Measurements from ENCODE around the gene CASP2. TPM values are rescaled to one million over a fixed set of nuclear protein-coding genes. Genes with fewer than 3 reads are reported as not detected.

Gene CASP2
- total RNA-seq, 1 donor from 2014 or later = 110 TPM

DNA sequence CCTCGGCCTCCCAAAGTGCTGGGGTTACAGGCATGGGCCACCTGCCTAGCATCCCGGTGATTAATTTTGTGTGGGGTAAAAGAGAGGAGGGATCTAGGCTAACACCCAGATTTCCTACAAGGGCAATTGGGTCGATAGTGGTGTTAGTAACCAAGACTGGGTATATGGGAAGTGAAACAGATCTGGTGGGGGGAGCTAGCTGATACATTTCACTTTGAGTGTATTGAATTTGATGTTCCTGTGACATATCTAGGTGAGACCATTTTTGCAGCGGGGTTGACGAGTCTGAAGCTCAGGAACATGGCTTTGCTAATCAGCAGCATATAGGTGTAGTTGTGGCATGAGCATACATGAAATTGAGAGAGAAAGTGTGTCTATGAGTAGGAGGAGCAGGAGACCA lies 39.8 kb downstream of the CASP2 start:
- H3K36me3 Mint-ChIP-seq (ENCODE audit: low read depth) = no peaks in the 10 kb centered on the region
- no peaks in the 10 kb centered on the region for H3K9me3 Mint-ChIP-seq
- peaks cover 16% of the 10 kb centered on the region for H3K27me3 Mint-ChIP-seq (ENCODE audit: insufficient read depth)
- H3K27ac Mint-ChIP-seq = no peak overlapping the region
- peaks cover 12% of the 10 kb centered on the region for H3K4me1 Mint-ChIP-seq (ENCODE audit: low read depth)
- intact Hi-C loops (cut with micrococcal nuclease) = no loop called here
- no peak overlapping the region for H3K4me3 Mint-ChIP-seq
- no peak for DNase-seq (ENCODE audit: low spot score)

DNA sequence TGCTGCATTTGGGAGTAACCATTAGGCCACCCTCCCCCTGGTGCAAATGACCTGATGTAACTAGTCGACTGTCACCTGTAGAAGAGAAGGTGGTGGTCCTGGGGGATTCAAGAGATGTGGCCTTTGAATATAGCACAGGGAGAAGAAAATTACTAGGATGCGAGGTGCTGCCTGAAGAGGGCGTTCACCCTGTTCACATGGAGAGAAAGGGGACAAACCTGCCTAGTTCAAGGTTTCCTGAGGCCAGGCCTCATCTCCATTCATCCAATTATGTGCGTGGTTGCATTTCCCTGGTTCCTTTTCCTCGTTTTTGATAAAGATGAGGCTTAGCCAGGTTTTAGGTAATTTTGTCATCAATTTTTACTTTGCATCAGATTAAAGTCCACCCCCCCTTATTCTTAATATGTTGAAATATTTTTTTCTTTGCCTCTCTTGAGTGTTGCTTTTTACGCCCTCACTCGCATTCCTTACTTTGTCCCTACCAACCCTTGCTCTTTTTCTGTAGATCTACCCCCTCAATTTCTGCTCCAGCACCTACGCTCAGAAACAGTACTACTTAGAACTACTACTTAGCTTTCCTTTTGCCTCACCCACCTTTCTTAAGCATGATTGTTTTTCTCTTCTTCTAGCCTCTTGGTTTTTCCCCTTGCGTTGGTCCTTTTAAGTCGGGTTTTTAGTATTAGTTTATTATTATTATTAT lies 41.5 kb downstream of the CASP2 start:
- H3K27ac Mint-ChIP-seq = no peak overlapping the region
- H3K4me3 Mint-ChIP-seq = no peak overlapping the region
- peaks cover 24% of the 10 kb centered on the region for H3K27me3 Mint-ChIP-seq (ENCODE audit: insufficient read depth)
- H3K4me1 Mint-ChIP-seq (ENCODE audit: low read depth) = peaks cover 12% of the 10 kb centered on the region
- intact Hi-C loops (cut with micrococcal nuclease) = no loop called here
- no peaks in the 10 kb centered on the region for H3K9me3 Mint-ChIP-seq
- DNase-seq (ENCODE audit: low spot score) = no peak
- H3K36me3 Mint-ChIP-seq (ENCODE audit: low read depth) = no peaks in the 10 kb centered on the region

DNA sequence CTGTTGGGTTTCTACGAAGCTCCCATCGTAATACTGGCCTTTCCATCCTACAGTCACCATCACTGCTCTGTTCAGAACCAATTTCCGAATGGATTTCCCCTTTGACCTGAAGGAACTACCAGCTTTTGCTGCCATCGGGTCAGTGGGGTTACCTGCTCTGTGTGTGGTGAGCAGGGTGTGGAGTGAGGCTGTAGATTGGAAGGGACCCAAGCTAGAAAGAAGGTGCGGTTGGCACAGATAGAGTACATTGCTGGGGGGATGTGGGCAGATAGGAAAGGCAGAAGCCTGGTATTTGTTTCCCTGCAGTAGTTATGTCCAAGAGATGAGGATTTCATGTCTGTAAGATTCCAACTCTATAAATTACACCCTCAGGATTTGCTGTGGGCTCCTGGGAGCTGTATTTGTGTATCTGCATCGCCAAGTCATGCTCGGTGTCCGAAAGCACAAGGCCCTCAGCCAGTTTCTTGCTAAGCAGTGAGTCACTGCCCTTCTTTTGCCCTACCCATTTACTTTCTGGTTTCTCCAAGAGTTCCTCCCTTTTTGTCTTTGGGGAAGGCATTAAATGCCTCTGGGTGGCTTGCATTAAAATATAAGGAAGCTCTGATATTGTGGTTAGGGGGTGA lies 43.1 kb downstream of the CASP2 start:
- no peaks in the 10 kb centered on the region for H3K4me1 Mint-ChIP-seq (ENCODE audit: low read depth)
- H3K27me3 Mint-ChIP-seq (ENCODE audit: insufficient read depth) = peaks cover 35% of the 10 kb centered on the region
- no peak overlapping the region for H3K4me3 Mint-ChIP-seq
- intact Hi-C loops (cut with micrococcal nuclease) = no loop called here
- H3K9me3 Mint-ChIP-seq = no peaks in the 10 kb centered on the region
- no peak for DNase-seq (ENCODE audit: low spot score)
- H3K36me3 Mint-ChIP-seq (ENCODE audit: low read depth) = no peaks in the 10 kb centered on the region
- H3K27ac Mint-ChIP-seq = no peak overlapping the region

DNA sequence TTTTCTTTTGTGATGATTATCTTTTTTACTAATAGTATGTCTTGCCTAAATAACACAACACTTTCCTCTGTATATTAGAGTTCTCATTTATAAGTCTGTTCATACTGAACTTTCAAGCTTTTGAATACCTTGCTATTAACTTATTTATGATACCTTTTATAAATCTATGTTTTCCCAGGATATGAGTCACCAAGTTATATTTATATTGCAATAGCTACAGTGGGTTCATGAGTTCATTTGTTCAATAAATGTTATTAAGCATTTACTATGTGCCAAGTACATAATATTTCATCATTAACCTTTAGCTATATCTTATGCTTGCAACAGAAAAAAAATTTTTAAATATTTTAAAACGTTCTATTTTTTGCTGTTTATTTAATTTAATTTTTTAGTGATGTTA lies 46.1 kb downstream of the CASP2 start:
- peaks cover 53% of the 10 kb centered on the region for H3K27me3 Mint-ChIP-seq (ENCODE audit: insufficient read depth)

DNA sequence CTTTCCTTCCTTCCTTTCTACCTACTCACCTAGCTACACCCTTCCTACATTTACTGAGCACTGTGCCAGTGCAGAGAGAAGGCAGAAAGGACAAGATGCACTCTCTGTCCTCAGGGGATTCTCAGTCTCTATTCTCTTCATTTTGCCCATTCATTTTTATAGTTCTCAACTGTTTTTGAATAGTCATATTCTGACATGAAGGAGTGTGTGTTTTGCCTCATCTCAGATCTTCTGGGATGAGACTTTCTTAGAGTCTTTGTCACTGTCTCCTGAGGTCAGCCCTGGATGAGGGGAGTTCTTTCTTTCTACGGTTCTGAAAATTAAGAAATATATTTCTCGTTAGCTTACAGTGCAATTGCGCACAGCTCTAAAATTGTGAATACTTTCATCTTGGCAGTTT lies 49.1 kb downstream of the CASP2 start:
- DNase-seq (ENCODE audit: low spot score) = no peak
- no peak overlapping the region for H3K27ac Mint-ChIP-seq
- peaks cover 53% of the 10 kb centered on the region for H3K27me3 Mint-ChIP-seq (ENCODE audit: insufficient read depth)
- intact Hi-C loops (cut with micrococcal nuclease) = no loop called here
- H3K9me3 Mint-ChIP-seq = no peaks in the 10 kb centered on the region
- no peak overlapping the region for H3K4me3 Mint-ChIP-seq
- H3K4me1 Mint-ChIP-seq (ENCODE audit: low read depth) = no peaks in the 10 kb centered on the region
- no peaks in the 10 kb centered on the region for H3K36me3 Mint-ChIP-seq (ENCODE audit: low read depth)

More for the DNA sequence above, 46.1 kb downstream of the CASP2 start:
- no peak for DNase-seq (ENCODE audit: low spot score)
- Mint-ChIP-seq H3K4me1 (ENCODE audit: low read depth) (no peaks in the 10 kb centered on the region), H3K27ac (no peak overlapping the region), H3K36me3 (ENCODE audit: low read depth) (no peaks in the 10 kb centered on the region), H3K4me3 (no peak overlapping the region), H3K9me3 (no peaks in the 10 kb centered on the region)
- intact Hi-C loops (cut with micrococcal nuclease) = no loop called here

DNA sequence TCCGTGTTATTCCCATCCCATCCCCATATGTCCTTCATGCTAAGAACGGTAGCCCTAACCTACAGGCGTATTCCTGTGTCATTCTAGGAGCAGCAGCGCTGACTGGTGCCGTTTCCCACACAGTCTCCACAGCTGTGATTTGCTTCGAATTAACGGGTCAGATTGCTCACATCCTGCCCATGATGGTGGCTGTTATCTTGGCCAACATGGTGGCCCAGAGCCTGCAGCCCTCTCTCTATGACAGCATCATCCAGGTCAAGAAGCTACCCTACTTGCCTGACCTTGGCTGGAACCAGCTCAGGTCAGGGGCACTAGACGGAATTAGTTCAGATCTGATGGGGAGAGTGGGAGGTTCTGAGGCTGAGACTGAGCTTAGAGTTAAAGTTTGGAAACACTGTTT lies 53.7 kb downstream of the CASP2 start:
- no peak for DNase-seq (ENCODE audit: low spot score)
- no peaks in the 10 kb centered on the region for H3K36me3 Mint-ChIP-seq (ENCODE audit: low read depth)
- H3K4me1 Mint-ChIP-seq (ENCODE audit: low read depth) = peaks cover 8% of the 10 kb centered on the region
- no peak overlapping the region for H3K27ac Mint-ChIP-seq
- H3K27me3 Mint-ChIP-seq (ENCODE audit: insufficient read depth) = peaks cover 36% of the 10 kb centered on the region
- no peaks in the 10 kb centered on the region for H3K9me3 Mint-ChIP-seq
- intact Hi-C loops (cut with micrococcal nuclease) = no loop called here
- H3K4me3 Mint-ChIP-seq = no peak overlapping the region

DNA sequence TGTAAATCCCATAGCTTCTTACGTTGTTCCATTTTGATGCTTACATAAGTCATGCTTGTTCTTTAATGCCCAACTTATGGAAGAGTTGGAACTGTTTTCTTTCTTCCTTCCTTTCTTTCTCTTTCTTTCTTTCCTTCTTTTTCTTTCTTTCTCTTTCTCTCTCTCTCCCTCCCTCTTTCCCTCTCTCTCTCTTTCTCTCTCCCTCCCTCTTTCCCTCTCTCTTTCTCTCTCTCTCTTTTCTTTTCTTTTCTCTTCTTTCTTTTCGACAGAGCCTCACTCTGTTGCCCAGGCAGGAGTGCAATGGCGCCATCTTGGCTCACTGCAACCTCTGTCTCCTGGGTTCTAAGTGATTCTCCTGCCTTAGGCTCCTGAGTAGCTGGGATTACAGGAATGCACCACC lies 55.4 kb downstream of the CASP2 start:
- no peak for DNase-seq (ENCODE audit: low spot score)
- no peaks in the 10 kb centered on the region for H3K36me3 Mint-ChIP-seq (ENCODE audit: low read depth)
- H3K4me3 Mint-ChIP-seq = no peak overlapping the region
- intact Hi-C loops (cut with micrococcal nuclease) = no loop called here
- H3K27ac Mint-ChIP-seq = no peak overlapping the region
- H3K4me1 Mint-ChIP-seq (ENCODE audit: low read depth) = peaks cover 8% of the 10 kb centered on the region
- peaks cover 31% of the 10 kb centered on the region for H3K27me3 Mint-ChIP-seq (ENCODE audit: insufficient read depth)
- H3K9me3 Mint-ChIP-seq = no peaks in the 10 kb centered on the region

DNA sequence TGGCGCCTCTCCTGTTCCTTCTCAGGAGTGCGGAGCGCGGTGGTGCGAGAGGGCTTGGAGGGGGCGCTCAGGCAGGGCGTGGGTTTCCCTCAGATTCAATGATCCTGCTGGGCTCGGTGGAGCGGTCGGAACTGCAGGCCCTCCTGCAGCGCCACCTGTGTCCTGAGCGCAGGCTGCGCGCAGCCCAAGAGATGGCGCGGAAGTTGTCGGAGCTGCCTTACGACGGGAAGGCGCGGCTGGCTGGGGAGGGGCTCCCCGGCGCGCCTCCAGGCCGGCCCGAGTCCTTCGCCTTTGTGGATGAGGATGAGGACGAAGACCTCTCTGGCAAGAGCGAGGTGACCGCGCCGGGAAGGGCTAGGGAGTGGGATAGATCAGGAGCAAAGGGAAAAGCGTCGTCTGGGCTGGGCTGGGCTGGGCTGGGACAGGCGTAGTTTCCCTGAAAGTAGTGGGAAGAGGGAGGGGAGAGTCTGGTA lies 57.3 kb downstream of the CASP2 start:
- DNase-seq (ENCODE audit: low spot score) = peak; percentile 53
- no peaks in the 10 kb centered on the region for H3K9me3 Mint-ChIP-seq
- no peaks in the 10 kb centered on the region for H3K36me3 Mint-ChIP-seq (ENCODE audit: low read depth)
- H3K4me1 Mint-ChIP-seq (ENCODE audit: low read depth) = peaks cover 8% of the 10 kb centered on the region
- H3K27me3 Mint-ChIP-seq (ENCODE audit: insufficient read depth) = peaks cover 23% of the 10 kb centered on the region
- peak overlapping the region; percentile 48 for H3K4me3 Mint-ChIP-seq
- no peak overlapping the region for H3K27ac Mint-ChIP-seq
- intact Hi-C loops (cut with micrococcal nuclease) = loop anchor here (2.0 kb wide), 1 partner anchor 35 kb away; the partner anchor contains the start of gene ZYX

DNA sequence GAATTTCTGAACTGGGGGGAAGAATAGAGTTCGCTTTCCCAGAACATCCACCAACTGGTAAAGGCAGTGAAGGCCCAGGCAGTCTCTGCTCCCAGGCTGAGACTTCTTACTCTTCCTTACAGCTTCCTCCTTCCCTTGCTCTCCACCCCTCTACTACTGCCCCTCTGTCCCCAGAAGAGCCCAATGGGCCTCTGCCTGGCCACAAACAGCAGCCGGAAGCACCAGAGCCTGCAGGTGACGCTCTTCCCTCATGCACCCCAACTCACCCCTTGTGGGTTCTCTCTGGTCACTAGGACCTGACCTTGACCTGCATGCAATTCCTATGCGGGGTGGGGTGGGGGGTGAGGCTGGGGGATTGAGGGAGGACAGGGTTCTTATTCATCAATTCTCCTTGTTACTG lies 57.9 kb downstream of the CASP2 start:
- no peak overlapping the region for H3K27ac Mint-ChIP-seq
- no peak overlapping the region for H3K4me3 Mint-ChIP-seq

DNA sequence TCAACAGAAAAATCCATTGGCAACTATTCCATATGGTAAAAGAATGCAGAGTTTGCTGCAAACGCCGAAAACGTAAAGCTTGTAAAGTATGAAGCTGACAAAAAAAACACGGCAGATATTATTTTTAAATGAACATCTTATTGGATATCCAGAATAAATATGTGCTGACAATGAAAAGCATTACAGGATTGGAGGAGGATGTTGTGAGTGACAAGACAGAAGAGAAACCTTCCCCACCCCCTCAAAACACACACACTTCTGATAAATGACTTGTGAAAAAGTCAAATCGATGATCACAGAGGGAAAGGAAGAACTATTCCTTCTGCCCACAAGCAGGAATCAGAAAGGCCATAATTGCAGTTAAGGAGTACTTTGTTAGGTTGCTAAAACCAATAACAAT lies 59.8 kb downstream of the CASP2 start:
- Mint-ChIP-seq H3K36me3 (ENCODE audit: low read depth) (no peaks in the 10 kb centered on the region), H3K9me3 (no peaks in the 10 kb centered on the region), H3K27me3 (ENCODE audit: insufficient read depth) (peaks cover 24% of the 10 kb centered on the region), H3K4me1 (ENCODE audit: low read depth) (peaks cover 8% of the 10 kb centered on the region), H3K27ac (no peak overlapping the region), H3K4me3 (no peak overlapping the region)
- intact Hi-C loops (cut with micrococcal nuclease) = no loop called here
- DNase-seq (ENCODE audit: low spot score) = no peak

More for the DNA sequence above, 57.9 kb downstream of the CASP2 start:
- H3K9me3 Mint-ChIP-seq = no peaks in the 10 kb centered on the region
- peaks cover 22% of the 10 kb centered on the region for H3K27me3 Mint-ChIP-seq (ENCODE audit: insufficient read depth)
- intact Hi-C loops (cut with micrococcal nuclease) = no loop called here
- H3K36me3 Mint-ChIP-seq (ENCODE audit: low read depth) = no peaks in the 10 kb centered on the region
- no peak for DNase-seq (ENCODE audit: low spot score)
- peaks cover 8% of the 10 kb centered on the region for H3K4me1 Mint-ChIP-seq (ENCODE audit: low read depth)

DNA sequence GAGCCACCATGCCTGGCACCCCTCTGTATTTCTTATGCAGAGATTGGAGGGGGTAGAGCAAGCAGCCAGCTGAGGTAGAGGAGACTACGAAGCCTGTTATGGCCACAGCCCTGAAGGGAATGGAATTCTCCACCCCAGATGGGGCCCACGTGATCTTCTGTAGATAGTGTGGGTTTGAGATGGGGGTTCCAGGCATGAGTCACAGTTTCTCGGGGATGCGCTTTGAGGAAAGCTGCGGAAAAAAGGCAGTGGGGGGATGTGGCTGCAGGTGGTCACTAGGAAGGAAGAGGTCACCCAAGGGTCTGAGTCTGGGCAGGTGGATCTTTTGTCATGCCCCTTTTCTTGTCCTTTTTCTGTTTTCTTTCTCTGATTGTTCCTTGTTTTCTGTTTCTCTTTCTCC lies 62.9 kb downstream of the CASP2 start:
- no peaks in the 10 kb centered on the region for H3K9me3 Mint-ChIP-seq
- H3K4me3 Mint-ChIP-seq = no peak overlapping the region
- H3K4me1 Mint-ChIP-seq (ENCODE audit: low read depth) = no peaks in the 10 kb centered on the region
- peaks cover 19% of the 10 kb centered on the region for H3K27me3 Mint-ChIP-seq (ENCODE audit: insufficient read depth)
- intact Hi-C loops (cut with micrococcal nuclease) = no loop called here
- H3K36me3 Mint-ChIP-seq (ENCODE audit: low read depth) = no peaks in the 10 kb centered on the region
- DNase-seq (ENCODE audit: low spot score) = no peak
- no peak overlapping the region for H3K27ac Mint-ChIP-seq

DNA sequence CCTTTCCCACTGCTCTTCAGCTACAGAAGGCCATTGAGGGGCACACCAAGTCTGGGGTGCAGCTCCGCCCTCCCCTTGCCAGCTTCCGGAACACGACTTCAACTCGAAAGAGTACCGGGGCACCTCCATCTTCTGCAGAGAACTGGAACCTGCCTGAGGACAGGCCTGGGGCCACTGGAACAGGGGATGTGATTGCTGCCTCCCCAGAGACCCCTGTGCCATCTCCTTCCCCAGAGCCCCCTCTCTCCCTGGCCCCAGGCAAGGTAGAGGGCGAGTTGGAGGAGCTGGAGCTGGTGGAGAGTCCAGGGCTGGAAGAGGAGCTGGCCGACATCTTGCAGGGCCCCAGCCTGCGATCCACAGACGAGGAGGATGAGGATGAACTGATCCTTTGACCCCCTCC lies 63.4 kb downstream of the CASP2 start:
- Mint-ChIP-seq H3K9me3 (no peaks in the 10 kb centered on the region), H3K4me1 (ENCODE audit: low read depth) (no peaks in the 10 kb centered on the region), H3K27me3 (ENCODE audit: insufficient read depth) (peaks cover 16% of the 10 kb centered on the region), H3K36me3 (ENCODE audit: low read depth) (no peaks in the 10 kb centered on the region), H3K27ac (no peak overlapping the region), H3K4me3 (no peak overlapping the region)
- no peak for DNase-seq (ENCODE audit: low spot score)
- intact Hi-C loops (cut with micrococcal nuclease) = no loop called here

DNA sequence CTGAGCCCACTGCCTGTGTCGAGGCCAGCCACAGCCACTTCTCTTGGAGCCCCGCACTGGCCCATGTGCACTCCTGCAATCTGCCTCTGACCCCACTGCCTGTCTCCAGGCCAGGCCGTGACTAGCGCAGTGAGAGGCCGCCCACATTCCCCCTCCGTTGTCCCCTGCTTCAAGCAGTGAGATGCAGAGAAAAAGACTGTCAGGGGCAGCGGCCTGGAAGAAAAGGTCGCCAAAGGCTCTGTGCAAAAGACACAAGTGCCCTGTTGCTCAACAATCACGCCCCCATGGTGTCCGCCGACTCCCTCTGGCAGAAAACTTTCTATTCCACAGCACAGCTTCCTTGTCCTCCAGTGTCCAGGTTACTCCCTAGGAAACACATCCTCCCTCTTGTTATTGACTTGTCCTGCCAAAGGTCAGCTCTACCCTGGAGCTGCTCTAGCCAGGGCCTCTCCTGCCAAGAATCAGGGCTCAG lies 64.4 kb downstream of the CASP2 start:
- Mint-ChIP-seq H3K9me3 (no peaks in the 10 kb centered on the region), H3K4me1 (ENCODE audit: low read depth) (no peaks in the 10 kb centered on the region), H3K36me3 (ENCODE audit: low read depth) (no peaks in the 10 kb centered on the region), H3K4me3 (no peak overlapping the region), H3K27me3 (ENCODE audit: insufficient read depth) (peaks cover 13% of the 10 kb centered on the region), H3K27ac (no peak overlapping the region)
- intact Hi-C loops (cut with micrococcal nuclease) = no loop called here
- no peak for DNase-seq (ENCODE audit: low spot score)
